Stimulated activated CD4-positive, alpha-beta T cell treated with anti-CD3 and anti-CD28 coated beads, Interleukin-2, amount 100 ng/mL, for 48 hours (primary cell): ENCODE measurements around the gene LINC00305.

Experiments
- DNase-seq, 2 donors: peaks; one replicate each; pipeline ENCODE4 v3.0.0-alpha.2; 2020

LINC00305 gene

GRCh38 chr18:64148988-64149387, at the start of gene LINC00305:
LINC00305 (minus strand) TSS chr18:64149088.
- DNase-seq, result no peak

GRCh38 chr18:64191069-64191468, 42.2 kb upstream of the LINC00305 start:
- DNase-seq, result no peak

GRCh38 chr18:64185987-64186386, 37.1 kb upstream of the LINC00305 start:
- no peak for DNase-seq

DNA sequence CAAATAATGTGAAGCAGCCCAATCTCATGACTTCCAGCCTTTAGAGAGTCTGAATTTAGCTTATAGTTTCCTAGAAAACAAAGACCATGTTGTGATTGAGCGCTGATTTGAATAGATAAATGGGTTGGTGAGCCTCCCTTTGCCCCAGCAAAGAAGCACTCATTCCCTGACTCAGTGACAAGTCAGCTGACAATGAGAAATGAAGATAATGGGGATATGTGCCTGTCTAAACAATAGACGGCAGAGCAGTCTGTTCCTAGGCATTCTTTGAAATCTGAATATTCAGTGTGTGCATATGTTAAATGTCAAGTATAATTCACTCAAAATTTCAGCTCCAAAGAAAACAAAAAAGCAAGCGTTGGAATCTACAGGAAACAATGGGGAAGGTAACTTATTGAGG, 34.8 kb upstream of the LINC00305 start:
- DNase-seq, result no peak

- no peak for DNase-seq
Observed at GRCh38 chr18:64180617-64181016, 31.7 kb upstream of the LINC00305 start.

- DNase-seq, result no peak
Observed at GRCh38 chr18:64180171-64180570, 31.3 kb upstream of the LINC00305 start.

DNA sequence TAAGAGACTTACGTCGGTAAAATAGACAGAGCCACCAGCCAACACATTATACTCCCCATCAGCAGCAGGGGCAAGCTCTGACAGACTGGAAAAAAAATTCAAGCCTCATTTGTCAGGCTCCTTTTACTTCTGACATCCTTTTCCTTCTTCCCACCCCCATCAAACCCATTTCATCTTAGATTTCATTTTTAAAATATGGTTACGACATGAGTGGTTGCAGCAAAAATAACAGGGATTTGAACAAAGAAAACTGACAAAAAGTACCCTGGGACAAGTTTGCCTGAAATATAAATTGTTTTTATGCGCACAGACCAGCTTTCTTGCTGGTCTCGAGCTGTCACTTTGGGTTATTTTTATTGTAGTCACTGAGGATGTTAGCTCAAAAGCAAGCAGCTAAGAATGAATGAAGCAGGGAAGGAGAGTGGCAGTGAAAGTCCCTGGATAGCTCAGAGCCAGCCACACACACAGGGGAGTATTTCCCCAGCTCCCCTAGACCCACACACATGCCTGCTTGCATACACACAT, 30.7 kb upstream of the LINC00305 start:
- DNase-seq, result no peak

DNA sequence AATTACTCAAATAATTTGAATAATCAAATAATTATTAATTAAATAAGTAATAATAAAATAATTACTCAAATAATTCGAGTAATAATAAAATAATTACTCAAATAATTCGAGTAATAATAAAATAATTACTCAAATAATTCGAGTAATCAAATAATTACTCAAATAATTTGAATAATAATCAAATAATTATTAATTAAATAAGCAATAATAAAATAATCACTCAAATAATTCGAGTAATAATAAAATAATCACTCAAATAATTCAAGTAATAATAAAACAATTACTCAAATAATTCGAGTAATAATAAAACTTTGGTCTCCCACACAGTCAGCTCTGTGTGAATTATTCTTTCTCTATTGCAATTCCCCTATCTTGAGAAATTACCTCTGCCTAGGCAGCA, 30.0 kb upstream of the LINC00305 start:
- no peak for DNase-seq

DNA sequence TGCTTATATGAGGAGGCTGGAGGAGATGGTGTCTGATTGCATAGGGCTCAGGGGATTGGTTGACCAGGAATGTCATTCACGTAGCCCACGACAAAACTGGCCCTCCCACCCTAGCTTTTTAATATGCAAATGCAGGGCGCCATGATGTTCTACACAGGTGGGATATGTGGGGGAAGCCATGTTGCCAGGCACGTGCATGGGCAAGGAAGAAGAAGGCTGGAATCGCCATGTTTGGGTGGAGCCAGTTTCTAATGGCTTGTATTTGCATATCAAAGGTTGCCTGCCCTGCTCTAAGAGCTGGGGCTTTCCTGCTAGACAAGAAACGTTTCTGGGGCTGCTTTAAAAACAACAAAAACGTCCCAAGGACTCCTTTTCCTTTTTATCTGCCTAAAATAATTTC, 26.5 kb upstream of the LINC00305 start:
- no peak for DNase-seq

- DNase-seq, result no peak
Observed at GRCh38 chr18:64171576-64171975, 22.7 kb upstream of the LINC00305 start.

DNA sequence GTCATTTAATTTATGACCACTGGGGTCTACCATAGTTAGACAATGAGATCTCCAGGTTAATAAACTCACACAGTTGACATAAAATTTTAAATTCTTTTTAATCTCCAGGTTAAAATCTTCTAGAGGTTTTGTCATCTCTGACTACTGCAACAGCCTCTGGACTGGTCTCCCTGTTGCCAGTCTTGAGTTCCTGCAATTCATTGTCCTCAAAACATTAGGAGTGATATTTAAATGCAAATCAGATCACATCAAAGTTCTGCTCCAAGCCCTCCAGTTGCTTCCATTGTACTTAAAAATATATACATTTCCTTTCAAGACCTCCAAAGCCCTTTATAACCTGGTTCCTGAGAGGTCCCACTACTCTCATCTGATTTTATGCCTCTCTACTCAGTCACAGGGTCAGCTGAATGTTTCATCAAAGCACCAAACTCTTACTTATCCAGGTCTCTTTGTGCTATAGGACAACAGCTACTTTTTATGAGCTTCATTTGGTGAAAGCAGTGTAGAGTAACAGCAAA, 18.6 kb upstream of the LINC00305 start:
- DNase-seq, result no peak

DNA sequence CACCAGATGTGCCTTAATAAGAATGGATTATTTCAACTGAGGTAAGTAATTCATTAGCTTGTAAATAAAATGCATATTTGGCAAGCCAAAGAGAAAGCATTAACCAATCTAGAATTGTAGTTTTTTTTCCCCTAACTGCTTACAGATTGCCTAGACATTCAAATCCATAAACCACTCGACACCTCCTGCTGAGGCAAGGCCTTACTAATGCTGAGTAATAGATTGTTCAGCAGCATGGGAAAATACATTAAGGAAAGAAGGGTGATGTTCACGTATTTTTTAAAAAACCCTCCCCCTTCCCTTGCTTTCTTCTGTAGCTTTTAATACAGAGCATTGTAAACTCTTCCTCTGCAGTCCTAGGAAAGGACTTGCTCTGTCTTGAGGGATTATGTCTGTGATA, 17.0 kb upstream of the LINC00305 start:
- no peak for DNase-seq

DNA sequence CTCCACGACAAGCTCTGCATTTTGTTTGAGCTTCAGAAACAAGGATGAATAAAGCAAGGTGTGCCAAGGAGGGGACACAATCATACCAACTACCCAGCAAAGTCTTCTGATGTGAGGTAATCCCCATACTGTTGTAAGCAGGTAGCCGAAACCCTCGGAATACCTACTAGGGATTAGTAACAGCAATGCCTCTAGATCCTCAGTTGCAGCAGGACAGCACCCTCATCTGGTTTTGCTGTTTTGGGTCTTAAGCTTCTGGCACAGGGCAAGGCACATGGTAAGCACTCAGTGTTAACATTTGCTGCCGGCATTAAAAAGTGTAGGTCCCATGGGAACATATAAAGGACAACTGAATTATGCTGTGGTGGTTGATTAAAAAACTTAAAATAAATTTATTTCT, 16.0 kb upstream of the LINC00305 start:
- no peak for DNase-seq

- DNase-seq, result no peak
Observed at GRCh38 chr18:64149916-64150438, 1.1 kb upstream of the LINC00305 start.

GRCh38 chr18:64142904-64143303, 6.0 kb downstream of the LINC00305 start:
- no peak for DNase-seq

GRCh38 chr18:64137914-64138313, 11.0 kb downstream of the LINC00305 start:
- DNase-seq, result no peak

GRCh38 chr18:64134044-64134747, 14.7 kb downstream of the LINC00305 start:
- no peak for DNase-seq

GRCh38 chr18:64132871-64133270, 16.0 kb downstream of the LINC00305 start:
- no peak for DNase-seq

DNA sequence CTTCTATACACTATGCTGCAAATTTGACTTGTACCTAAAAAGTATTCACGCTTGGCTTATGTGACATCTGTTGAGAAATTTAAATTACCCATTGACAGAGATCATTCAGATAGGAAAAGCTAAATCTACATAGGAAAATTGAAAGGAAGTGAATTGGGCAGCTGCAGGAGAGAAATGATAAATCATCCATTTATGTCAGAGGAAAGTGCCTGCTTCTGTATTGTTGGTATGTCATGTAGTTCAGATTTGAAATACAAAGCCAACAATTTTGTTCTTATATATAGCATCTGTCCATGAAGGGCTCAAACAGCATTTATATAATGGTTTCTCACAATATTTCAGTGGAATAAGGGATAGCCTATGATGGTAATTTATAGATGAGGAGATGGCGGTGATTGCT, 17.6 kb downstream of the LINC00305 start:
- no peak for DNase-seq

- no peak for DNase-seq
Observed at GRCh38 chr18:64127172-64127571, 21.7 kb downstream of the LINC00305 start.

- DNase-seq, result no peak
Observed at GRCh38 chr18:64119916-64120315, 29.0 kb downstream of the LINC00305 start.

DNA sequence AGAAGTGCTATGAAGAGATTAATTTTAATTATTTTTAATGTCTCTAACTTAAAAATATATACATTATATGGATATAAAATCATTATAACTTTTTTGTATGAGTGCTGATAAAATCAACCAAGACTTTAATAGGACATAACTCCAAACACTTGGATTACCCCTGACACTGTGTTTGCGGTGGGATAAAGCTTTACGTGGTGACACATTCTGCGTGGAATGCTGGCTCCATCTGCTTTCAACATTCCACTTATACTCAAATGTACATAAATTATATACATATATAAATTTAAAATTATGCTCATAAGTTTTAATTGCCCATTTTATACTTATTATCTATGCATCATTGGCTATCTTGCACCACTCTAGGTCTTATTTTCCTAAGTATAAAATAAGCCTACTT, 30.5 kb downstream of the LINC00305 start:
- no peak for DNase-seq

DNA sequence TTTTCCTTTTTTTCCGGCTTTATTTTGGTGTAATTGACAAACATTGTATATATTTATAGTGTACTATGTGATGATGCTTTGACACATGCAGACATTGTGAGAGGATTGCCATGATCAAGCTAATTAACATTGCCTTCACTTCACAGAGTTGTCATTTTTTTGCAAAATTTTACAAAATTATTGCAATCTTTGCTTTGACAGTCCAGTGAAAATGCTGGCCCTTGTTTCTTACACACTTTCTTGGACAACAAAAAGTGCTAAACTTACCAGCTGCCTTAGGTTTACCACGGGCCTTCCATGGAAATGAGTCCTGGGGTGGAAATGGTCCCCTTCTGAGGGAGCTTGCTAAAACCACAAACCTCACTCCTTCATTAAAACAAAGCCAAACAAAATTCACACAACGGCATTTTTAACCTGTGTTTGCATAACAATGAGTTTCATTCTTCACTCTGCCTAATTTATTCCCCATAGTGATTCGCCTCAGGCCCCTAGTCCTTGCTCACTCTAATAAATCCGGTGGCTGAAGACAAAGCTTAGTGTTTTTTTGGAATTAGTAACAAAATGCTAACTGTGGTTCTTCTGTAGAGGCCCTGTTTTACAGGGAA, 32.2 kb downstream of the LINC00305 start:
- no peak for DNase-seq

GRCh38 chr18:64115881-64116280, 33.0 kb downstream of the LINC00305 start:
- no peak for DNase-seq
